GM12864 (cell line): ENCODE data around the gene FMO4.

Experiments used
- DNase-seq: peaks from one replicate; pipeline ENCODE4 v3.0.0-alpha.2; 2011; ENCODE audit warnings: low read depth
- H3K4me3 ChIP-seq: 2 replicates; pipeline ENCODE4 v1.5.1; 2011; ENCODE audit warnings: mild to moderate bottlenecking, low read depth, low read length, control low read depth
- TF ChIP-seq, protein P1 (sequence below): IDR thresholded peaks from 2 replicates; pipeline ENCODE4 v1.5.1; 2011; ENCODE audit warnings: low read depth, mild to moderate bottlenecking, moderate library complexity, low read length, control low read depth, inconsistent platforms; ENCODE audit errors: missing control alignments

FMO4 gene, protein sequence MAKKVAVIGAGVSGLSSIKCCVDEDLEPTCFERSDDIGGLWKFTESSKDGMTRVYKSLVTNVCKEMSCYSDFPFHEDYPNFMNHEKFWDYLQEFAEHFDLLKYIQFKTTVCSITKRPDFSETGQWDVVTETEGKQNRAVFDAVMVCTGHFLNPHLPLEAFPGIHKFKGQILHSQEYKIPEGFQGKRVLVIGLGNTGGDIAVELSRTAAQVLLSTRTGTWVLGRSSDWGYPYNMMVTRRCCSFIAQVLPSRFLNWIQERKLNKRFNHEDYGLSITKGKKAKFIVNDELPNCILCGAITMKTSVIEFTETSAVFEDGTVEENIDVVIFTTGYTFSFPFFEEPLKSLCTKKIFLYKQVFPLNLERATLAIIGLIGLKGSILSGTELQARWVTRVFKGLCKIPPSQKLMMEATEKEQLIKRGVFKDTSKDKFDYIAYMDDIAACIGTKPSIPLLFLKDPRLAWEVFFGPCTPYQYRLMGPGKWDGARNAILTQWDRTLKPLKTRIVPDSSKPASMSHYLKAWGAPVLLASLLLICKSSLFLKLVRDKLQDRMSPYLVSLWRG

DNA sequence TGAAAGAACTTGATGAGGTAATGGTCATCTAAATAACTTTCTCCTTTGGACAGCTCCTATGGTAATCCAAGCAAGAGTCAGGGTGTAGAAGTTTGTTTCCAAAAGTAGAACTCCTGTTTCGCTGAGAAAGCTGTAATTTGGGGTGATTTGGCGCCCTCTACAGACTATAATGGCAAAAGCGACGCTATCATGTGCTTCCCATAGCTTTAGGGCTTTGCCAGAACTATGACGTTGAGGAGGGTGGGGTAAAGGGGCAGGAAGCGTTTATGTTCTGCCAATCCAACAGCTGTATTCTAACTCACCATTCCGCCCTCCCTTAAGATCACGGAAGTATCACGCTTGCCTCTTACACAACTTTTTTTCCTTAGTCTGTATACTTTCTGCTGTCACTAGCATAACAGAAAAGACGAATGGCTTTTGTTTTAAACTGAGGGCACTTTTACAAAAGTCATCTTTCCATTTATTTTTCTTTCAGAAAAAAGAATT is at the start of gene FMO4:
FMO4 (plus strand) TSS at position 349 of the 486 bp plus-strand sequence. CDS start 5,643 bp downstream, outside the sequence.
- TF ChIP-seq, protein P1, sequence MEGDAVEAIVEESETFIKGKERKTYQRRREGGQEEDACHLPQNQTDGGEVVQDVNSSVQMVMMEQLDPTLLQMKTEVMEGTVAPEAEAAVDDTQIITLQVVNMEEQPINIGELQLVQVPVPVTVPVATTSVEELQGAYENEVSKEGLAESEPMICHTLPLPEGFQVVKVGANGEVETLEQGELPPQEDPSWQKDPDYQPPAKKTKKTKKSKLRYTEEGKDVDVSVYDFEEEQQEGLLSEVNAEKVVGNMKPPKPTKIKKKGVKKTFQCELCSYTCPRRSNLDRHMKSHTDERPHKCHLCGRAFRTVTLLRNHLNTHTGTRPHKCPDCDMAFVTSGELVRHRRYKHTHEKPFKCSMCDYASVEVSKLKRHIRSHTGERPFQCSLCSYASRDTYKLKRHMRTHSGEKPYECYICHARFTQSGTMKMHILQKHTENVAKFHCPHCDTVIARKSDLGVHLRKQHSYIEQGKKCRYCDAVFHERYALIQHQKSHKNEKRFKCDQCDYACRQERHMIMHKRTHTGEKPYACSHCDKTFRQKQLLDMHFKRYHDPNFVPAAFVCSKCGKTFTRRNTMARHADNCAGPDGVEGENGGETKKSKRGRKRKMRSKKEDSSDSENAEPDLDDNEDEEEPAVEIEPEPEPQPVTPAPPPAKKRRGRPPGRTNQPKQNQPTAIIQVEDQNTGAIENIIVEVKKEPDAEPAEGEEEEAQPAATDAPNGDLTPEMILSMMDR = peak; percentile 81
- H3K4me3 ChIP-seq = peak within 1 kb of the TSS; percentile 43
- peak; percentile 95 for DNase-seq

DNA sequence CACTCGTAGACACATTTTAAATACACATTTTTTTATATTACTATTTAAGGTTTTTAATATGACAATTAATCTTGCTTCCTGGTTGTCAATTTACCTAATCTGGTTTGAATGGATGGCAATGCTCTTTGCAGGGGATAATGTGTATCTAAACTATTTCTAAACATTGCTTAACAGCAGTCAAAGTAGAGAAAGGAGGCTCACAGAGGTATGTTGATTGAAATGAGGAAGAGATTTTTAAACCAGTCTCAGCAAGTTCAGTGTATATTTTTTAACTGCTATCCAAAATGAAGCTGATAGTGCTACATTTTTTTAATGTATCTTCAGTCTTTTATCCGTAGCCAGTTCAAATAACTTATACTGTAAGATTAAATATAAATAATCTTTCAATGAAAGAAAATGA is 48.3 kb upstream of the FMO4 start:
- no peak for DNase-seq
- no peak overlapping the region for H3K4me3 ChIP-seq
- TF ChIP-seq, protein P1 = no peak

DNA sequence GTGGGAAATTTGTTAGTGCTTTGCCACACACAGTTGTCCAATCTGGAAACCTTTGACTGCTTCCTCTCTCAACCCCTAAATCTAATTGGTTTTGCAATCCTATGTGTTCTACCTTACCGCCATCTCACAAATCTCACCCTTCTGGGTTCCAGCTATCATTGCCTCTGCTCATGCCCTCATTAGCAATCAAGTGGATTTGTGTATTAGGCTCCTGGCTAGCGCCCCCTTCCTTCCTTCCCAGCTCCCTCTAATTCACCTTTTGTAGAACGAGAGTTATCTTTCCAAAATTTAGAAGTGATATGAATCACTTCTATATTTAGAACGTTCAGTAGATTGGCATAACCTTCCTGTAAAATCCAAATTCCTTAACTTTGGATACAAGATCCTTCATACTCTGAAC is 47.1 kb upstream of the FMO4 start:
- DNase-seq = no peak
- no peak overlapping the region for H3K4me3 ChIP-seq
- TF ChIP-seq, protein P1 = no peak

DNA sequence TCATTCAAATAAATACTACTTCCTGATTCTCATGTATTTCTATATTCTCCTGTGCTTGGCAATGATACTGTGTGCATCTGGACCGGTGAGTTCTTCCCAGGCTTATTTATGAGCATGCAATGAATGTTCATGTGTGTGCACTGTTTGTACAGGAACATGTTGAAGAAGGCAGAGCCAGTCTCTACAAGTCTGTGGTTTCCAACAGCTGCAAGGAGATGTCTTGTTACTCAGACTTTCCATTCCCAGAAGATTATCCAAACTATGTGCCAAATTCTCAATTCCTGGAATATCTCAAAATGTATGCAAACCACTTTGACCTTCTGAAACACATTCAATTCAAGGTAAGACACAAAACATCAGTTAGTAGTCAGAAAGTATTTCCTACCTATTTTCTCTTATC is 46.6 kb upstream of the FMO4 start:
- no peak overlapping the region for H3K4me3 ChIP-seq
- TF ChIP-seq, protein P1 = no peak

DNA sequence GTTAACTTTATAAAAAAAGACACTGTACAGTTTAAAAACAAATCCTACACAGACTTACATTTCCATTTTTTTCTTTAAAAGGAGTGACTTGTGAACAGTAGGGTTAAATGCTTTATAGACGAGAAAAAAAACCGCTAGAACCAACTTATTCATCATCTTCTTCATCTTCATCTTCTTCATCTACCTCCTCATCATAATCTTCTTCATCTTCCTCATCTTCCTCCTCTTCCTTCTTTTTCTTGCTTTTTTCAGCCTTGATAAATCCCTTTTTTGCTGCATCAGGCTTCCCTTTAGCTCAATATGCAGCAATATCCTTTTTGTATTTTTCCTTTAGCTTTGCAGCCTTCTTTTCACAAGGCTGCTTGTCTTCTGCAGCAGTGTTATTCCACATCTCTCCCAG is 43.2 kb upstream of the FMO4 start:
- H3K4me3 ChIP-seq = no peak overlapping the region
- TF ChIP-seq, protein P1 = no peak
- no peak for DNase-seq

More for the DNA sequence above, 46.6 kb upstream of the FMO4 start:
- no peak for DNase-seq

DNA sequence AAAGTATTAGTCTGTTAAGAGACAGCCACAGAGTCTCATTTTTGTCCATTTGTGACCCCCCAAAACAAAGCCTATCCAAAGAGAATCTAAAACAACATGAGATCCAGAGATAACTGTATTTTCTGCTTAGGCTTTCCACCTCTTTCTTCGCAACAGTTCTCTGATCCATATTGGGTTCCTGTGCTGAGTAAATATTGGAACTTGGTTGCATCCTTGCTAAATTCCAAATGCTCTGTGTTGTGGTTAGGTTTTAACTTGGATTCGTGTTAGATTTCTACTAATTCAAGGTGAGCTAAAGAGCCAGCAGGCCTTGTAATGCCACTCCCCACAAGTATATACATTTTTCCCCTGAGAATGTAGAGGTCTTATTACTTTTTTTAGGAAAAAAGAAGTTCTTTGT is 36.4 kb upstream of the FMO4 start:
- no peak overlapping the region for H3K4me3 ChIP-seq
- DNase-seq = no peak
- TF ChIP-seq, protein P1 = no peak
